ENCODE results near the gene EXOC6B.

The EXOC6B gene

GRCh38 chr2:72524071-72524470, 301.8 kb downstream of the EXOC6B start:
- POLR2A ChIA-PET = interaction anchor here (0.6 kb wide), 1 partner anchor 836 kb away, joined by 4 read pairs; no protein-coding TSS in a partner anchor
- CTCF ChIA-PET = no interaction called here

DNA sequence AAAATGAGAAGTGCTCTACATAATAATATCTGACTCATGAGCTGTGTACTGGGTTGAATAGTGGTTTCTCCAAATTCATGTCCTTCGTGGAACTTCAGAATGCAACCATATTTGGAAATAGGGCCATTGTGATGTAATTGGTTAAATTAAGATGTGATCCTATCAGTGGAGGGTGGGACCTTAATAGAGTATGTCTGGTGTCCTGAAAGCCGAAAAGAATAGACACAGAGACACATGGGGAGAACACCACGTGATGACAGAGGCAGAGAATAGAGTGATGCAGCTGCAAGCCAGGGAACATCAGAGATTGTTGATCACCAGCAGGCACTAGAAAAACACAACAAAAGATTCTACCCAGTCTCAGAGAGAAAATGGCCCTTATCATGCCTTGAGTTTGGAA, 310.1 kb downstream of the EXOC6B start:
- H3K4me1 ChIP-seq (ENCODE audit: control insufficient read depth, insufficient read depth, low read length) = peaks cover 8% of the 10 kb centered on the region
- POLR2A ChIA-PET = no interaction called here
- H3K9me3 ChIP-seq (ENCODE audit: control insufficient read depth, insufficient read depth, low read depth, low read length) = no peaks in the 10 kb centered on the region
- H3K4me3 ChIP-seq (ENCODE audit: low read depth, low read length) = no peak overlapping the region
- no peaks in the 10 kb centered on the region for H3K36me3 ChIP-seq (ENCODE audit: control insufficient read depth in 2 of 2, insufficient read depth in 1 of 2, low read length in 2 of 2)
- no peak overlapping the region for H3K27ac ChIP-seq (ENCODE audit: extremely low read depth, low read depth, low read length)
- CTCF ChIA-PET = no interaction called here
- TF ChIP-seq ZNF555 (tag by site-specific recombination; conservative IDR thresholded peaks at IDR 0.05) (no peak), BCL11A (tag by site-specific recombination; IDR thresholded peaks at IDR 0.05; ENCODE audit: low read depth) (no peak), EGR2 (tag by site-specific recombination; IDR thresholded peaks at IDR 0.05; ENCODE audit: low read depth) (no peak), ZNF350 (tag by site-specific recombination; IDR thresholded peaks at IDR 0.05) (no peak), ZSCAN30 (tag by site-specific recombination; IDR thresholded peaks at IDR 0.05) (no peak), ZNF202 (tag by site-specific recombination; IDR thresholded peaks at IDR 0.05; ENCODE audit: borderline replicate concordance) (no peak), ZNF214 (tag by site-specific recombination; IDR thresholded peaks at IDR 0.05; ENCODE audit: borderline replicate concordance) (no peak), ZBTB21 (tag by site-specific recombination; IDR thresholded peaks at IDR 0.05) (no peak), ZNF837 (tag by site-specific recombination; IDR thresholded peaks at IDR 0.05) (no peak), HIC1 (tag by site-specific recombination; IDR thresholded peaks at IDR 0.05) (no peak), ZNF621 (tag by site-specific recombination; IDR thresholded peaks at IDR 0.05) (no peak), ZSCAN5A (tag by site-specific recombination; IDR thresholded peaks at IDR 0.05) (no peak), ZNF514 (tag by site-specific recombination; IDR thresholded peaks at IDR 0.05) (no peak), ZNF658 (tag by site-specific recombination; IDR thresholded peaks at IDR 0.05) (no peak), FEZF1 (tag by site-specific recombination; IDR thresholded peaks at IDR 0.05) (no peak), ZNF140 (tag by site-specific recombination; IDR thresholded peaks at IDR 0.05) (no peak)
- TF ChIP-seq, protein P1, sequence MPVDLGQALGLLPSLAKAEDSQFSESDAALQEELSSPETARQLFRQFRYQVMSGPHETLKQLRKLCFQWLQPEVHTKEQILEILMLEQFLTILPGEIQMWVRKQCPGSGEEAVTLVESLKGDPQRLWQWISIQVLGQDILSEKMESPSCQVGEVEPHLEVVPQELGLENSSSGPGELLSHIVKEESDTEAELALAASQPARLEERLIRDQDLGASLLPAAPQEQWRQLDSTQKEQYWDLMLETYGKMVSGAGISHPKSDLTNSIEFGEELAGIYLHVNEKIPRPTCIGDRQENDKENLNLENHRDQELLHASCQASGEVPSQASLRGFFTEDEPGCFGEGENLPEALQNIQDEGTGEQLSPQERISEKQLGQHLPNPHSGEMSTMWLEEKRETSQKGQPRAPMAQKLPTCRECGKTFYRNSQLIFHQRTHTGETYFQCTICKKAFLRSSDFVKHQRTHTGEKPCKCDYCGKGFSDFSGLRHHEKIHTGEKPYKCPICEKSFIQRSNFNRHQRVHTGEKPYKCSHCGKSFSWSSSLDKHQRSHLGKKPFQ (tag by site-specific recombination; IDR thresholded peaks at IDR 0.05) = no peak
- TF ChIP-seq, protein P2, sequence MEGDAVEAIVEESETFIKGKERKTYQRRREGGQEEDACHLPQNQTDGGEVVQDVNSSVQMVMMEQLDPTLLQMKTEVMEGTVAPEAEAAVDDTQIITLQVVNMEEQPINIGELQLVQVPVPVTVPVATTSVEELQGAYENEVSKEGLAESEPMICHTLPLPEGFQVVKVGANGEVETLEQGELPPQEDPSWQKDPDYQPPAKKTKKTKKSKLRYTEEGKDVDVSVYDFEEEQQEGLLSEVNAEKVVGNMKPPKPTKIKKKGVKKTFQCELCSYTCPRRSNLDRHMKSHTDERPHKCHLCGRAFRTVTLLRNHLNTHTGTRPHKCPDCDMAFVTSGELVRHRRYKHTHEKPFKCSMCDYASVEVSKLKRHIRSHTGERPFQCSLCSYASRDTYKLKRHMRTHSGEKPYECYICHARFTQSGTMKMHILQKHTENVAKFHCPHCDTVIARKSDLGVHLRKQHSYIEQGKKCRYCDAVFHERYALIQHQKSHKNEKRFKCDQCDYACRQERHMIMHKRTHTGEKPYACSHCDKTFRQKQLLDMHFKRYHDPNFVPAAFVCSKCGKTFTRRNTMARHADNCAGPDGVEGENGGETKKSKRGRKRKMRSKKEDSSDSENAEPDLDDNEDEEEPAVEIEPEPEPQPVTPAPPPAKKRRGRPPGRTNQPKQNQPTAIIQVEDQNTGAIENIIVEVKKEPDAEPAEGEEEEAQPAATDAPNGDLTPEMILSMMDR (tag by site-specific recombination; IDR thresholded peaks at IDR 0.05) = no peak

More at GRCh38 chr2:72524071-72524470, 301.8 kb downstream of the EXOC6B start:
- no peak for TF ChIP-seq ZSCAN5A (tag by site-specific recombination; IDR thresholded peaks at IDR 0.05)
- no peak for TF ChIP-seq ZNF157 (tag by site-specific recombination; IDR thresholded peaks at IDR 0.05)
- TF ChIP-seq, protein P3, sequence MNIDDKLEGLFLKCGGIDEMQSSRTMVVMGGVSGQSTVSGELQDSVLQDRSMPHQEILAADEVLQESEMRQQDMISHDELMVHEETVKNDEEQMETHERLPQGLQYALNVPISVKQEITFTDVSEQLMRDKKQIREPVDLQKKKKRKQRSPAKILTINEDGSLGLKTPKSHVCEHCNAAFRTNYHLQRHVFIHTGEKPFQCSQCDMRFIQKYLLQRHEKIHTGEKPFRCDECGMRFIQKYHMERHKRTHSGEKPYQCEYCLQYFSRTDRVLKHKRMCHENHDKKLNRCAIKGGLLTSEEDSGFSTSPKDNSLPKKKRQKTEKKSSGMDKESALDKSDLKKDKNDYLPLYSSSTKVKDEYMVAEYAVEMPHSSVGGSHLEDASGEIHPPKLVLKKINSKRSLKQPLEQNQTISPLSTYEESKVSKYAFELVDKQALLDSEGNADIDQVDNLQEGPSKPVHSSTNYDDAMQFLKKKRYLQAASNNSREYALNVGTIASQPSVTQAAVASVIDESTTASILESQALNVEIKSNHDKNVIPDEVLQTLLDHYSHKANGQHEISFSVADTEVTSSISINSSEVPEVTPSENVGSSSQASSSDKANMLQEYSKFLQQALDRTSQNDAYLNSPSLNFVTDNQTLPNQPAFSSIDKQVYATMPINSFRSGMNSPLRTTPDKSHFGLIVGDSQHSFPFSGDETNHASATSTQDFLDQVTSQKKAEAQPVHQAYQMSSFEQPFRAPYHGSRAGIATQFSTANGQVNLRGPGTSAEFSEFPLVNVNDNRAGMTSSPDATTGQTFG (tag by site-specific recombination; IDR thresholded peaks at IDR 0.05; ENCODE audit: borderline replicate concordance) = no peak
- no peak for TF ChIP-seq ZNF560 (tag by site-specific recombination; IDR thresholded peaks at IDR 0.05; ENCODE audit: borderline replicate concordance)
- TF ChIP-seq SP3 (tag by site-specific recombination; IDR thresholded peaks at IDR 0.05) = no peak
- TF ChIP-seq GFI1B (tag by site-specific recombination; IDR thresholded peaks at IDR 0.05) = no peak
- TF ChIP-seq ZNF677 (tag by site-specific recombination; IDR thresholded peaks at IDR 0.05) = no peak
- TF ChIP-seq ZNF138 (tag by site-specific recombination; IDR thresholded peaks at IDR 0.05; ENCODE audit: borderline replicate concordance) = no peak
- no peak for TF ChIP-seq ZNF501 (tag by site-specific recombination; IDR thresholded peaks at IDR 0.05)
- Histone ChIP-seq H3K27ac (ENCODE audit: extremely low read depth, low read depth, low read length) (no peak overlapping the region), H3K4me3 (ENCODE audit: low read depth, low read length) (no peak overlapping the region), H3K4me1 (ENCODE audit: control insufficient read depth, insufficient read depth, low read length) (peaks cover 6% of the 10 kb centered on the region; the same call in 1 of the 2 replicates), H3K9me3 (ENCODE audit: control insufficient read depth, insufficient read depth, low read depth, low read length) (no peaks in the 10 kb centered on the region), H3K36me3 (ENCODE audit: control insufficient read depth in 2 of 2, insufficient read depth in 1 of 2, low read length in 2 of 2) (no peaks in the 10 kb centered on the region)
